GM23338 (cell line): ENCODE results near the gene SUN2. TPM values are rescaled to one million over a fixed set of nuclear protein-coding genes. Genes with fewer than 3 reads are reported as not detected.

Experiments
- ATAC-seq: fragments of 200-7000 bp; cut with Tn5 transposase; 3 replicates; pipeline ENCODE4 v1.9.1; 2020
- DNase-seq: peaks from one replicate; pipeline ENCODE4 v3.0.0-alpha.2; 2015; ENCODE audit warnings: low spot score
- H2AFZ ChIP-seq: fragments of 200-600 bp; sonication (generic); 2 replicates; pipeline ENCODE4 v1.8.0; 2016; ENCODE audit warnings: antibody characterized with exemption, mild to moderate bottlenecking, moderate library complexity
- H3F3A ChIP-seq: fragments of 200-600 bp; sonication (generic); replicated peaks from 2 replicates; pipeline ENCODE4 v1.8.0; 2017; ENCODE audit warnings: antibody characterized with exemption, mixed run types, low read depth
- H3K27ac ChIP-seq: fragments of 200-600 bp; sonication (generic); 2 replicates; pipeline ENCODE4 v1.6.1; 2016; ENCODE audit warnings: low read depth
- H3K27me3 ChIP-seq: fragments of 200-600 bp; sonication (generic); 2 replicates; pipeline ENCODE4 v1.8.0; 2016; ENCODE audit warnings: mild to moderate bottlenecking, mixed run types, moderate library complexity; ENCODE audit not compliant: insufficient read depth
- H3K36me3 ChIP-seq: fragments of 200-600 bp; sonication (generic); 2 replicates; pipeline ENCODE4 v1.8.0; 2016; ENCODE audit warnings: mild to moderate bottlenecking; ENCODE audit not compliant: insufficient read depth
- H3K4me1 ChIP-seq: fragments of 200-600 bp; sonication (generic); 2 replicates; pipeline ENCODE4 v1.8.0; 2016; ENCODE audit warnings: mild to moderate bottlenecking, moderate library complexity; ENCODE audit not compliant: insufficient read depth
- H3K4me2 ChIP-seq: fragments of 200-600 bp; sonication (generic); 2 replicates; pipeline ENCODE4 v1.7.1; 2017; ENCODE audit warnings: mixed run types
- H3K4me3 ChIP-seq: fragments of 200-600 bp; sonication (generic); 2 replicates; pipeline ENCODE4 v1.6.1; 2016; ENCODE audit warnings: mixed run types
- H3K79me2 ChIP-seq: fragments of 200-600 bp; sonication (generic); replicated peaks from 2 replicates; pipeline ENCODE4 v1.8.0; 2017; ENCODE audit warnings: mild to moderate bottlenecking; ENCODE audit not compliant: insufficient read depth
- H3K9me2 ChIP-seq: fragments of 200-600 bp; sonication (generic); 2 replicates; pipeline ENCODE4 v1.8.0; 2017; ENCODE audit not compliant: insufficient read depth
- H4K20me1 ChIP-seq: fragments of 200-600 bp; sonication (generic); replicated peaks from 2 replicates; pipeline ENCODE4 v1.8.0; 2017; ENCODE audit warnings: mild to moderate bottlenecking; ENCODE audit not compliant: insufficient read depth
- H3K27ac Mint-ChIP-seq: 2 replicates; pipeline ENCODE4 v1.8.0; 2020; ENCODE audit warnings: inconsistent platforms, mild to moderate bottlenecking, moderate library complexity, mixed read lengths
- H3K27me3 Mint-ChIP-seq: 3 replicates; pipeline ENCODE4 v1.8.0; 2022; ENCODE audit warnings: low read depth, mild to moderate bottlenecking, moderate library complexity, mixed read lengths, inconsistent platforms; ENCODE audit not compliant: insufficient read depth, poor library complexity
- H3K36me3 Mint-ChIP-seq: 3 replicates; pipeline ENCODE4 v1.8.0; 2021; ENCODE audit warnings: low read depth, mild to moderate bottlenecking, inconsistent platforms, moderate library complexity, mixed read lengths
- H3K4me1 Mint-ChIP-seq: 3 replicates; pipeline ENCODE4 v1.8.0; 2020; ENCODE audit warnings: mild to moderate bottlenecking, inconsistent platforms, mixed read lengths
- H3K4me3 Mint-ChIP-seq: 3 replicates; pipeline ENCODE4 v1.8.0; 2021; ENCODE audit warnings: moderate library complexity, mild to moderate bottlenecking, inconsistent platforms, mixed read lengths
- H3K9me3 Mint-ChIP-seq: 3 replicates; pipeline ENCODE4 v1.8.0; 2020; ENCODE audit warnings: moderate library complexity, mild to moderate bottlenecking, inconsistent platforms, mixed read lengths
- CREB1 ChIP-seq: fragments of 250-450 bp; sonication (Bioruptor Pico); IDR thresholded peaks from 2 replicates; pipeline ENCODE4 v1.5.0; 2020; ENCODE audit warnings: low read depth, mild to moderate bottlenecking, moderate library complexity
- EZH2 ChIP-seq: fragments of 200-600 bp; sonication (generic); IDR thresholded peaks from one replicate; pipeline ENCODE4 v1.8.0; 2017; ENCODE audit warnings: antibody characterized with exemption, mild to moderate bottlenecking, low read depth; ENCODE audit not compliant: unreplicated experiment
- POLR2AphosphoS5 ChIP-seq: IDR thresholded peaks from 2 replicates; pipeline ENCODE4 v1.6.1; 2016; ENCODE audit warnings: antibody characterized with exemption, low read depth
- ZNF331 ChIP-seq: fragments of 250-450 bp; sonication (Bioruptor Pico); IDR thresholded peaks from 2 replicates; pipeline ENCODE4 v1.5.0; 2020; ENCODE audit warnings: low read depth, mild to moderate bottlenecking, moderate library complexity
- polyA plus RNA-seq: library from polyadenylated mRNA; unstranded; fragments of >200 nt; fragmentation: Nextera tagmentation; extraction: Ambion mirVana; gene quantifications from 2 replicates; pipeline ENCODE4 v1.2.1, GENCODE V29; 2016
- total RNA-seq: library from RNA; depleted of rRNA; stranded (reverse); fragments of >200 nt; shearing (Covaris generic); gene quantifications from 2 replicates; pipeline ENCODE4 v1.2.3, GENCODE V29; 2014
- TF ChIP-seq, protein P1 (sequence below): IDR thresholded peaks from one replicate; pipeline ENCODE4 v1.6.1; 2018; ENCODE audit warnings: antibody characterized with exemption; ENCODE audit not compliant: unreplicated experiment

Gene SUN2
- total and polyA plus RNA-seq, 2 experiments from 2014 or later, result 7.2 to 17.6 TPM

GRCh38 chr22:38705235-38706100, 50.3 kb downstream of the SUN2 start, which contains the start of gene GTPBP1:
Gene GTPBP1 (plus strand): TSS chr22:38705944. CDS start chr22:38705956, 12 bp downstream.
- H3K9me3 Mint-ChIP-seq, result no peaks in the 10 kb centered on the region
- peaks cover 42% of the 10 kb centered on the region for H3K79me2 ChIP-seq
- H3K27me3 Mint-ChIP-seq, result peaks cover 20% of the 10 kb centered on the region
- H2AFZ ChIP-seq, result no peak within 1 kb of the TSS
- peaks cover 4% of the 10 kb centered on the region; the same call in 2 of the 3 replicates for H3K36me3 Mint-ChIP-seq
- peak within 1 kb of the TSS; percentile 91 for H3K4me2 ChIP-seq
- ATAC-seq, result peak; percentile 81
- no peaks in the 10 kb centered on the region for H3K27me3 ChIP-seq
- no peaks in the 10 kb centered on the region for H3K36me3 ChIP-seq
- DNase-seq, result peak; percentile 100
- TF ChIP-seq CREB1 (CRISPR knock-in tag), result peak; percentile 92
- TF ChIP-seq, protein P1, sequence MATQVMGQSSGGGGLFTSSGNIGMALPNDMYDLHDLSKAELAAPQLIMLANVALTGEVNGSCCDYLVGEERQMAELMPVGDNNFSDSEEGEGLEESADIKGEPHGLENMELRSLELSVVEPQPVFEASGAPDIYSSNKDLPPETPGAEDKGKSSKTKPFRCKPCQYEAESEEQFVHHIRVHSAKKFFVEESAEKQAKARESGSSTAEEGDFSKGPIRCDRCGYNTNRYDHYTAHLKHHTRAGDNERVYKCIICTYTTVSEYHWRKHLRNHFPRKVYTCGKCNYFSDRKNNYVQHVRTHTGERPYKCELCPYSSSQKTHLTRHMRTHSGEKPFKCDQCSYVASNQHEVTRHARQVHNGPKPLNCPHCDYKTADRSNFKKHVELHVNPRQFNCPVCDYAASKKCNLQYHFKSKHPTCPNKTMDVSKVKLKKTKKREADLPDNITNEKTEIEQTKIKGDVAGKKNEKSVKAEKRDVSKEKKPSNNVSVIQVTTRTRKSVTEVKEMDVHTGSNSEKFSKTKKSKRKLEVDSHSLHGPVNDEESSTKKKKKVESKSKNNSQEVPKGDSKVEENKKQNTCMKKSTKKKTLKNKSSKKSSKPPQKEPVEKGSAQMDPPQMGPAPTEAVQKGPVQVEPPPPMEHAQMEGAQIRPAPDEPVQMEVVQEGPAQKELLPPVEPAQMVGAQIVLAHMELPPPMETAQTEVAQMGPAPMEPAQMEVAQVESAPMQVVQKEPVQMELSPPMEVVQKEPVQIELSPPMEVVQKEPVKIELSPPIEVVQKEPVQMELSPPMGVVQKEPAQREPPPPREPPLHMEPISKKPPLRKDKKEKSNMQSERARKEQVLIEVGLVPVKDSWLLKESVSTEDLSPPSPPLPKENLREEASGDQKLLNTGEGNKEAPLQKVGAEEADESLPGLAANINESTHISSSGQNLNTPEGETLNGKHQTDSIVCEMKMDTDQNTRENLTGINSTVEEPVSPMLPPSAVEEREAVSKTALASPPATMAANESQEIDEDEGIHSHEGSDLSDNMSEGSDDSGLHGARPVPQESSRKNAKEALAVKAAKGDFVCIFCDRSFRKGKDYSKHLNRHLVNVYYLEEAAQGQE, result no peak
- TF ChIP-seq POLR2AphosphoS5, result peak; percentile 81
- H3K4me3 ChIP-seq, result peak within 1 kb of the TSS; percentile 83
- peak within 1 kb of the TSS; percentile 85 for H3K27ac ChIP-seq
- peaks cover 27% of the 10 kb centered on the region for H4K20me1 ChIP-seq
- peak within 1 kb of the TSS; percentile 100 for H3K27ac Mint-ChIP-seq
- no peaks in the 10 kb centered on the region for H3K9me2 ChIP-seq
- peaks cover 51% of the 10 kb centered on the region for H3K4me1 Mint-ChIP-seq
- peaks cover 31% of the 10 kb centered on the region for H3K4me1 ChIP-seq
- peaks cover 4% of the 10 kb centered on the region; the same call in 1 of the 2 replicates for H3F3A ChIP-seq
- peak within 1 kb of the TSS; percentile 90 for H3K4me3 Mint-ChIP-seq

DNA sequence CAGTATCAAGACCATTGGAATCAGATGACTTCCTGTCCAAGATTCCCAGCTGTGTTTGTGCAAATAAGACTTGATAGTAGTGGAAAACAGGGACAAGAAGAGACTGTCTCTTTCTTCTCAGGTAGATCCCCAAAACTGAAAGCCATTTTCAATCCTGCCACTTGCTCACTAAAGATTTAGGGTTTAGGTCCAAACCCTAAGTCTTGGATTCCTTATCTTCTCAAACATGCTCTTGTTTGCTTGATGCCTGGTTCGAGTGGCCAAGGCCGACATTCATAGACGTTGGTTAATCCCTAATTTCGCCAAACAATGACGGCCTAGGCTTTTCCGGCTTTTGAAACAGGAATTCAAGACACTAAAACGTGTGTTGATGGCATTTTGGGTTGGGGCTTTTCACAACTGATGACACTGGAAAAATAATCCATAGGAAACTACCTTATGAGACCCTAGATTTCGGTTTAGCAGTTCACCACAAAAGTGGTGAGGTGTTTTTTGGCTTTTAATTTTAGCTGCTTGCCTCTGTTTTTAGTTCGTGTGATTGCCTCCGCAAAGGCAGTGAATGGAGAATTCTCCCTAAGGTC, 51.1 kb downstream of the SUN2 start:
- Mint-ChIP-seq H3K27ac (peak overlapping the region; percentile 100), H3K4me1 (peaks cover 49% of the 10 kb centered on the region), H3K36me3 (peaks cover 4% of the 10 kb centered on the region; the same call in 2 of the 3 replicates), H3K27me3 (peaks cover 22% of the 10 kb centered on the region), H3K4me3 (peak overlapping the region; percentile 90), H3K9me3 (no peaks in the 10 kb centered on the region)
- H3K27me3 ChIP-seq, result no peaks in the 10 kb centered on the region
- peaks cover 4% of the 10 kb centered on the region; the same call in 1 of the 2 replicates for H3F3A ChIP-seq
- H3K4me3 ChIP-seq, result peak overlapping the region; percentile 35
- H3K4me2 ChIP-seq, result peak overlapping the region; percentile 51
- H4K20me1 ChIP-seq, result peaks cover 20% of the 10 kb centered on the region
- TF ChIP-seq EZH2 (no peak), ZNF331 (CRISPR knock-in tag) (no peak)
- TF ChIP-seq, protein P1, result no peak
- peak overlapping the region; percentile 85 for H3K27ac ChIP-seq
- ATAC-seq (no peak), DNase-seq (no peak)
- no peak overlapping the region for H2AFZ ChIP-seq
- no peaks in the 10 kb centered on the region for H3K36me3 ChIP-seq
- peaks cover 31% of the 10 kb centered on the region for H3K4me1 ChIP-seq
- peaks cover 40% of the 10 kb centered on the region for H3K79me2 ChIP-seq
- H3K9me2 ChIP-seq, result no peaks in the 10 kb centered on the region
